Amniotic epithelial cell (primary cell): ENCODE results near the gene BRMS1.
A peak's percentile ranks its signal among the peaks of the same experiment; 100 is the strongest.
"Not testable (repeated sequence)": the region's sequence is repeated elsewhere in the genome, so short reads cannot be mapped to it uniquely, and the experiment has no call there.

Experiments used
- DNase-seq: peaks from one replicate; pipeline ENCODE4 v3.0.0-alpha.2; 2010; ENCODE audit warnings: low read depth

The BRMS1 gene, protein sequence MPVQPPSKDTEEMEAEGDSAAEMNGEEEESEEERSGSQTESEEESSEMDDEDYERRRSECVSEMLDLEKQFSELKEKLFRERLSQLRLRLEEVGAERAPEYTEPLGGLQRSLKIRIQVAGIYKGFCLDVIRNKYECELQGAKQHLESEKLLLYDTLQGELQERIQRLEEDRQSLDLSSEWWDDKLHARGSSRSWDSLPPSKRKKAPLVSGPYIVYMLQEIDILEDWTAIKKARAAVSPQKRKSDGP

DNA sequence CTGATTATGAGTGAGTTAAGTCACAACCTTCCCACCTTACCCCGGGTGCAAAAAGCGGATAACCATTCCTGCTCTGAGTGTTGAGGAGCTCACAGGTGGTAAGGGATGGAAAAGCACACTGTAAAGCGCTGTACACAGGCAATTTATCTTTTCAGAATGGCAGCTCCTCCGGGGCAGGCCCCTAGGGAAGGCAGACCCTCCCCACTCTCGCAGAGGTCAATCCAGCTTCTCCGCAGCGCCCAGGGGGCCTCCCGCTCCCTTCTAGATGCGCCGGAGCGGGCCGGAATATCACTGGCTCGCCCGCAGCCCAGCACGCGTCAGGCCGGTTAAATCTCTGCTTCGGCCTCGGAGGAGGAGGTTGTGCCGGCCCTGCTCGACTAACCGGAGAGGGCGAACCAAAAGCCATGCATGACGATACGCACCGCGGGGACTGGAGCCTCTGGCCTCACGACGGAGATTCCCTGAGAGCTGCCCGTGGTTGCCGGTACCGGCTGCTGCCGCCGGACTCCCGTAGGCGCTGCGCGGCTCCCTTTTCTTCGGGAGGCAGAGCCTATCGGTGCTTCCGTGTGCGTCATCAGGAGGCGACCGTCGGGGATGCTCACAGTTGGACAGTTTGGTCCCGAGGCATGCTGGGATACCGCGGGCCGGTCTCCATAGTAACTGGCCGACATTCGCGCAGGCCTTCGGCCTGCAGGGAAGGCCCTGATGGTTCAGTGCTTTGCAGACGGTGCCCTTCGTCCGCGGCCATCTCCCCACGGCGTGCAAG lies at the start of gene BRMS1:
Gene BRMS1 (minus strand): TSS at position 555 of the 766 bp plus-strand sequence. CDS start 2,870 bp downstream, outside the sequence.
- DNase-seq: peak; percentile 96

DNA sequence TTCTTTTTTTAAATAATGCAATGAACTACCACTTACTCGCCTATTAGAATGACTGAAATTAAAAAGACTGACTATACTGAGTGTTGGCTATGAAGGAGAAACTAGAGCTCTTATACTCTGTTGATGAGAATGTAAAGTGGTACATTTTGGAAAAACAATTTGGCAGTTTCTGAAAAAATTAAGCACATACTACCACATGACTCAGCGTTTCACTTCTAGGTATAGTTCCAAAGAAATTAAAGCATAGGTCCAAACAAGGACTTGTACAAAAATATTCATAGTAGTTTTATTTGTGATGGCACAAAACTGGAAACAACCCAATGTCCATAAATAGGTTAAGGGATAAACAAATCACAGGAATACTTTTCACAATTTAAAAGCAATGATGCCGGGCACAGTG lies 49.0 kb upstream of the BRMS1 start:
- no peak for DNase-seq

DNA sequence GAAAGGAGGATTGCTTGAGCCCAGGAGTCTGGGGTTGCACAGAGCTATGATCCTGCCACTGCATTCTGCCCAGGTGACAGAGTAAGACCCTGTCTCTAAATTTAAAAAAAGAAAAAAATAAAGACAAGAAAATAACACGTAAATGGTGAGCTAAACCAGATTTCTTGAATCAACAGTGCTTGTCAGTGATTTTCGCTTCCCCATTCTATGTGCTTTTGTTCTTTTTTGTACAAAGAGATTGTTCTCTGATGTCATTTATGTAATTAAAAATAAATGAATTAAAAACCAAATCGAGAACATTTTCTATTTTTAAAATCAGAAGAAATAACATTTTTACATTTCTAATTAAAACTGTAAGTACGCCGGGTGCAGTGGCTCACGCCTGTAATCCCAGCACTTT lies 46.4 kb upstream of the BRMS1 start:
- DNase-seq: no peak

DNA sequence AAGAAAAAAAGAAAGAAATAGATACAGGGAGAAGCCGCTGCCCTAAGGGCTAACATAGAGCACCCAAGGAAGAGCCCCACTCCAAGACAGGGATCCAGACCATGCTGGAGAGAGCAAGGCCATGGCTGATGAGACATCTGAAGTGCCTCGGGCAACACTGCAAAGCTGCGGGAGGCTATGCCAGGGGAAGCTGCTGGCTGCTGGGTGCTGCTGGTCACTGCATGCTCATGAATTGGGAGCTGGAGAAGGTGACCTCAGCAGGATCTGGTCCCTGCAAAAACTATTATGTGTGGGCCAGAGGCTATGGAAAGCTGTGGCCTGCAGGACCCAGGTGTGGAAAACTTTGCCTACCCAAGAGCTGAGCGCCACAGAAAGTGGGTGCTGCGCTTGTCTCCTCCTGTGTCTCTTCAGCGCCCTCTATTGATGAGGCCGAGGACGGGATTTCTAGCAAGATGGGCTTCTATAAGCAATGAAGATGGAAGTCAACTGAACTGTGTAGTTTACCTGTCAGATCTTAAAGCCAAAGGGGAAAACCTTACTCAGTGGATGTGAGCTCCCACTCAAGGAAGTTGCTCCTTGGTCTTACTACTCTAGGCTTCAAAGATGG lies 44.0 kb upstream of the BRMS1 start:
- peak; percentile 72 for DNase-seq

DNA sequence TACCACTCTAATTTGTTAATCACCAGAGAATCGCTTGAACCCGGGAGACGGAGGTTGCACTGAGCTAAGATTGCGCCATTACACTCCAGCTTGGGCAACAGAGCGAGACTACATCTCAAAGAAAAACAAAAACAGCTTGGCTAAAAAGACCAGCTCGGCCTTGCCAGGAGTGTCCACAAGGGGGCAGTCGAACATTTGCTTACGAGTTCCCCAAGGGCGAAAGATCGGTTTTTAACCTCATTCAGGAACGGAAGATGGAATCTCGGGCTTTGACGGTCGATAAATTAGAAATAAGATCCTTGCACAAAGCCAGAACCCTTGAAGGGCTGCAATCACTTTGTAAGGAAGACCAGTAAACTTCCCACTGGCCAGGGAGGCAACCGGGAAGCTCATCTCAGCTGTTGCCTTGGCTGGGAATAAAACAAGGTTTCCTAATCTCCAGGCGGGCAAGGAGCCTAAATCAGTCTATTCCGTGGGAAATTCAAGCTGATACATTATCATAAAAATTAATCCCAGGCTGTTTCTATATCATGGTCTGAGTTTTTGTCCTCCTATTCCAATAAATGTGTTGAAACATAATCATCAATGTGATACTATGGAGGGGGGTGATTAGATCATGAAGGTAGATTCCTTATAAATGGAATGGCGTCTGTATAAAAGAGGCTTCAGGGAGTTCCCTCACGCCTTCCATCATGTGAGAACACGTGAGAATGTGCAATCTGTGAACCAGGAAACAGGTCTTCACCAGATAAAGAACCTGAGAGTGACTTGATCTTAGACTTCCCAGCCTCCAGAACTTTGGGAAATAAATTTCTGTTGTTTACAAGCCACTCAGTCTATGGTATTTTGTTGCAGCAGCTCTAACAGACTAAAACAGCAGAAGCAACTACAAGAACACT lies 41.5 kb upstream of the BRMS1 start:
- DNase-seq: peak; percentile 84

DNA sequence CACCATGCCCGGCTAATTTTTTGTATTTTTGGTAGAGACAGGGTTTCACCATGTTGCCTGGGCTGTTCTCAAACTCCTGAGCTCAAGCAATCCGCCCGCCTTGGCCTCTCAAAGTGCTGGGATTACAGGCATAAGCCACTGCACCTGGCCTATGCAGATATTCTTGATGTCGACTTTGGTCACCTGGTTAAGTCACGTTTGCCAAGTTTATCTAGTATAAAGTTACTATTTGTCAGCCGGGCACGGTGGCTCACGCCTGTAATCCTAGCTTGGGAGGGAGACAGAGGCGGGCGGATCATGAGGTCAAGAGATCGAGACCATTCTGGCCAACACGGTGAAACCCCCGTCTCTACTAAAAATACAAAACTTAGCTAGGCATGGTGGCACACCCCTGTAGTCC lies 39.4 kb upstream of the BRMS1 start:
- not testable (repeated sequence) for DNase-seq

DNA sequence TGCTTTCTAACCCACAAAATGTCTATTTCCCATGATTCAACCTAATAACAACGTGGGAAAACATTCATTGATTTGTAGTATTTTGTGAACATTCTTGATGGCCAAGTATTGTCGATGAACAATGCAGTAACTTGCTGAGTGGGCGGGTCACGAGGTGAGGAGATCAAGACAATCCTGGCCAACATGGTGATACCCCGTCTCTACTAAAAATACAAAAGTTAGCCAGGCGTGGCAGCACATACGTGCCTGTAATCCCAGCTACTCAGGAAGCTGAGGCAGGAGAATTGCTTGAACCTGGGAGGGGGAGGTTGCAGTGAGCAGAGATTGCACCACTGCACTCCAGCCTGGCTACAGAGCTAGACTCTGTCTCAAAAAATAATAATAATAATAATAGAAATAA lies 35.4 kb upstream of the BRMS1 start:
- not testable (repeated sequence) for DNase-seq

DNA sequence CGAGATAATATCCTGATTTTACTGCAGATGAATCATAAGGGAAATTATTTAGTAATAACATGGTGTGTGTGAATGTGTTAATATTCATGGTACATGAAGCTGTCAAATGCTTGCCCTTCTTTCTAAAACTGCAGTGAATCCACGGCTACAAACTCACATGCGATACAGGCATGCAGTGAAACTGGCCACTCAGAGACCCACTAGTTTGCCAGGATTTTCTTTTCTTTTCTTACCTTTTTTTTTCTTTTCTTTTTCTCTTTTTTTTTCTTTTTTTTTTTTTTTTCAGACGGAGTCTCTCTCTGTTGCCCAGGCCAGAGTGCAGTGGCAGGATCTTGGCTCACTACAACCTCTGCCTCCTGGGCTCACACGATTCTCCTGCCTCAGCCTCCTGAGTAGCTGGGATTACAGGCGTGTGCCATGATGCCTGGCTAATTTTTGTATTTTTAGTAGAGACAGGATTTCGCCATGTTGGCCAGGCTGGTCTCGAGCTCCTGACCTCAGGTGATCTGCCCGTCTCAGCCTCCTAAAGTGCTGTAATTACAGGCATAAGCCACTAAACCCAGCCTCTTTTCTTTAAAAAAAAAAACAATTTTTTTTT lies 28.9 kb upstream of the BRMS1 start:
- DNase-seq: not testable (repeated sequence)

DNA sequence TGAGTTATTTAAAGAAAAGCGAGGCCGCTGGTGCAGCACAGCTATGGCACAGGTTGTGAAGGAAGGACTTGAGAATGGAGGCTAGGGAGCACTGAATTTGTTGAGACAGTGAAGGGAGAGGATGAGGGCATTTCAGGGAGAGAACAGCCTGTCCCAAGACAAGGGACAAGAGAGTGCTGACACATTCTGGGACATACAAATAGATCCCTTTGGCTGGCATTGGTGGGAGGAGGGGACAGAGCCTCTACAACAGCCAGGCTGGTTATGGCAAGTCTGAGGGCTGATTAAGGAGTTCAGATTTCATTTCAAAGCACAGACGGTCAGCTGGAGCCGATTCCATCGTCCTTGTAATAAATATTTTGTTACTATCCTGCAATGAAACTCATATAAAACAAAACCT lies 28.4 kb upstream of the BRMS1 start:
- DNase-seq: no peak

DNA sequence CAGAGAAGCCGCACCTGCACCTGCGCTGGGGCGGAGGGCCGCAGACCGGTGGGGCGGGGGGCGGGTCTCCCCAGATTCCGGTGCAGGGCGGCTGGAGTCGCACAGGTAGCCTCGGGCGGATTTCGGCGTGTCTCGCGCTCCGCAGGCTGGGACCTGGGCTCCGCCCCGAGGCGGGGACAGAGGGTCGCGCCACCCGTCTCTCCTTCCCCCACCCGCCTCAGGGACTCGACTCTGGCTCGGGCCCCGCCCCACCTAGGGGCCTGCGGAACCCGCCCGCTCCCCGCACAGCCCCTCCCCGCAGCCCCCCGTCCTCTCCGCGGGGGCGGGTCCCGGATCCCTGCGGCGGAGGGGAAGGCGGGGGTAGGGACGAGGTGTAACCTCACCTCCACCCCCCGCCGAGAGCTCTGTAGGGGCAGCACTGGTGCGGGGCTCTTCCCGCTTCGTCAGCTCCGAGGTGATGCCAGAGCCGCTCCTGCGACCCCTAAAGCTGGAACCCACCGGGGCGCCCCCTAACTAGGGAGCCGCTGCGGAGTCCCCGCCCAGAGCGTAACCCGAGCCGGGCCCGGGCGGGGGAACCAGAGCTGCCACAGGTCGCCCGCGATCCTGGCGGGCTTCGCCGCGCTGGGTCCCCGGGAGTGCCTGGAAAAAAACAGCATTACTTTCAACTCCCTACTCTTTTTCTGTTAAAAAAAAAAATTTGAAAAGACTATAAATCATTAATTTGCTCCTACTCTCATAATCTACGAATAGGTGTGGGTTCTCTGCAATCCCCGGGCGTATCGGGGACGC lies 26.9 kb upstream of the BRMS1 start, which contains the start of gene SLC29A2:
Gene SLC29A2 (minus strand): TSS at position 134 of the 789 bp plus-strand sequence. CDS start 169 bp downstream, outside the sequence.
- no peak for DNase-seq

DNA sequence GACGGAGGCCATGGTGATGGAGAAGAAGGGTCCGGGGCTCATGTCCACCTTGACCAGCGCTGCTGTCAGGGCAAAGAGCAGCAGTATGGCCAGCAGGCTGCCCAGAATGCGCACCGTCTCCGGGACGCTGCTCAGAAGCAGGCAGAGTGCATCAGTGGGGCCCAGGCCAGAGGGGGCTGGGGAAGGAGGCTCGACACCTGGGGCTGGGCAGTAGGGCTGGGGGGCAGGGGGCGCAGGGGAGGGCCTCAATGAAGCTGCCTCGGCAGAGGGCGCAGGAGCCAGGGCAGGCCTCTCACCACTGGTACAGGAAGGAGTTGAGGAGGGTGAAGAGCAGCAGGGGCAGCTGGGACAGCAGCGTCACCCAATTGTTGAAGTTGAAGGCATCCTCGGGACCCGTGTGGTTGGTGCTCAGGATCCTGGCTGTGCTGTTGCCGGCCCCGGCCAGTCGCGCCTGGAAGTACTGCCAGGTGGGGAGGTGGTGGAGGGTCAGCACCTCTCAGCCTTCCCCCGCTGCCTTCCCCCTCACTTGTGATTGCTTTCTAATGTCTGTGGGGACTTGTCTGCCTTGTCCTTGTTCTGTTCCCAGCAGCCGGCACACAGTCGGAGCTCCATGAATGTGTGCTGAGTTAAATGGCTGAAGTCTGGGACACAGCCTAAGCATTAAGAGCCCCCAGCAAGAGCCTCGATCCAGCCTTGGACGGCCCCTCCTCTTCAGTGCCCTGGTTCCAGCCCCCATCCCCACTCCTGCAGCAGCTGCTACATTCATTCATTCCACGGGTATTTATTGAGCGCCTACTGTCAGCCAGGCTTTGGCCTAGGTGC lies 24.4 kb upstream of the BRMS1 start:
- DNase-seq: no peak

DNA sequence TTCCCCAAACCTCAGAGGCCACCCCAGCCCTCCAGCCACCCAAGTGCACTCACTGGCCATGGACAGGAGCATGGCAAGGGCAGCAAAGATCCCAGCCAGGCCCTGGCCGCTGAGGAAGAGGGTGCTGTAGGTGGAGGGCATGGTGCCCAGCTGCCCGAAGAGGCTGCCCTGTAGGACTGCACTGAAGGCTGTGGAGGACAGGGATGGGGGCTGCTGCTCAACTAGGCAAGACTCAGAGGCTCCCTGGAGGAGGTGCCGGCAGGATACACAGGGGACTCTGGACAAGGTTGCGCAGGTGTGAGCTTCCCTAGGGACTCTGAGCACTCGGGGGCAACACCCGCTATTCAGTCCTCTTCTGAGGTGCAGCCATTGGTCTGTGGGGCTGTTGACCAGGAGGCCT lies 23.6 kb upstream of the BRMS1 start:
- DNase-seq: no peak

DNA sequence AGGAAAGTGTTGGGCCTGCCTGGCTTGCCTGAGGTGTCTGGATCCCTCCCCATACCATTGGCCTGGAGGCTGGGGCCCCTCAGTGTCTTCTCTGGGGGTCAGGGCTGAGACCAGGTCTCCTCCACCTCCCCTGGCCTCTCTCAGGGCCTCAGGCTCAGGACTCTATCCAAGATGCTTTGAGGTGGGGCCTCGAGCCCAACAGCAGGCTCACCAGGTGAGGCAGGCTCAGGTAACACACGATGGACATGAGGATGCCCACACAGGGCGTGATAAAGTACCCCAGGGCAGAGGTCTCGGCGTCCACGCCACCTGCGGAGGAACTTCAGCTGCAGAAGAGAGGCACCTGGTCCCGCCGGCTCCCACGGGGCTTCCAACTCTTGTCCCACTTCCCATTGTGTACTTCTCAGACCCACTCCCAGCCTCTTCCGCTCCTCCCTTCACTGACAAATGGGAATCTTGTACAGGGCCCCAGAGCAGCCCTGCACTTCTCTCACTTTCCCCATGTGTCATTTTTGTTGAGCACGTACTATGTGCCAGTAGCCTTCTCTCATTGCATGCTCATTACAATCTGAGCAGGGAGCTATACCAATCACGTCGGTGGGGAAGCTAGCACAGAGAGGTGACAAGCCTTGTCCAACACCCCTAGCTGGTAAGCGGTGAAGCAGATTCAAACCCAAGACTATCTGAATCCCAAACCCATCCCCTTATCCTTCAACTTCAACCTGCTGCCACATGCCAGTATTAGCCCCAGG lies 22.8 kb upstream of the BRMS1 start:
- no peak for DNase-seq

DNA sequence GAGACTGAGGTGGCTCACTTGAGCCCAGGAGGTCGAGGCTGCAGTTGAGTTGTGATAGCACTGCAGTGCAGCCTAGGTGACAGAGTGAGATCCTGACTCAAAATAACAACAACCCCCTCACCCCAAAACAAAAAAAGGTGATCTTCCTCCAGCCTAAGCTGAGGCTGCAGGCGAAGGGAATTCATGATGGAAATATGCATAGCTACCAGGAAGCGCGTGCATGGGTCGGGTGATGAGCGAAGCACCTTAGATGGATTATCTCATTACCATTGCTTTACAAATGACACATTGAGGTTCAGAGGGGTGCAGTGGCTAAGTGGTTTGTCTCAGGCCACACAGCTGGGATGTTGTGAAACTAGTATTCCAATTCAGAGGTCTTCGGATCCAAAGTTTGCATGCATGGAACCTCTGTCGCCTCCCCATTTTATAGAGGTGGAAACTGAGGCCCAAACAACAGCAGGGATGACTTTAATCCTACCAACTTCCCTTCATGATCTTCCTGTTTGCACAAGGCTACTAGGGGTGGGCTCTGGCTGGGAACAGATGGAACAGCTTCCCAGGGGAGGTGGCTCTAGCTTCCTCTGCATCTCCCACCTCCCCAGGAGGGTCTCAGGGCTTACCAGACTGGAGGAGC lies 22.1 kb upstream of the BRMS1 start:
- no peak for DNase-seq

DNA sequence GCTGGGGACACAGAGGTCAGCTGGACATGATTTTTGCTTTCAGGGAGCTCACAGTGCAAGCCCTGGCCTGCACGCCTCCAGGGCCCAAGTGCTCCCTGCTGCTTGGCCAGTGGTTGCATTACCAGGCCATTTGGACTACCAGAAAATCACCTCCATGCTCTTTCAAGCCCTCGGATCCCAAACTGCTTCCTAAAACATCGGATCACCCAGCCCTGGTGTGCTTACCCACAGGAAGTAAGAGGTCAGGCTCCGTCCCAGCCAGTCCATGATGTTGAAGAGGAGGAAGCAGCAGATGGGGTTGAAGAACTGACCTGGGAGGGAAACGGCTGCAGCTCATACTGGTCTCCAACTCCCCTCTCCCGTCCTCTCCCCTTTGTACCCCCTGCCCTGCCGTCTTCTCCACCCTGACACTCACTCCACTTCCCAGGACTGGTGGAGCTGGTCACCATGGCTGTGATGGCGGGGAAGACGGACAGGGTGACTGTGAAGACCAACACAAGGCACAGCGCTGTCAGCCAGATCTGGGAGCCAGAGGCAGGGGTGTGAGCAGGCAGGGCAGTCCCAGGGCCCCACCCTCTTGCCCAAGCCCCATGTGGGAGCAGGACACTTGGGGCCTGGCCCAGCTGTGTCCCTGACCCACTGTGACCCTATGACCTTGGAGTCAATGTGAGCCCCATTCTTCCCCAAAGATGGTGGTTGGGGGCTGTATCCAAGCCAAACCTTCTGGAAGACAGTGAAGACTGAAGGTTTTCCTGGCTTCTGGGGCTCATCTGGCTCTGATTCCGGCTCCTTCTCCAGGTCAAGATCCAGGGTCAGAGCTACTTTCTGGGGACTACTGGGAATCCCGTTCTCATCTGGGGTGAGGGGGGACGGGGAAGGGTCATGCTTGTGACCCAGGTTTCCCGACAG lies 21.1 kb upstream of the BRMS1 start:
- no peak for DNase-seq

DNA sequence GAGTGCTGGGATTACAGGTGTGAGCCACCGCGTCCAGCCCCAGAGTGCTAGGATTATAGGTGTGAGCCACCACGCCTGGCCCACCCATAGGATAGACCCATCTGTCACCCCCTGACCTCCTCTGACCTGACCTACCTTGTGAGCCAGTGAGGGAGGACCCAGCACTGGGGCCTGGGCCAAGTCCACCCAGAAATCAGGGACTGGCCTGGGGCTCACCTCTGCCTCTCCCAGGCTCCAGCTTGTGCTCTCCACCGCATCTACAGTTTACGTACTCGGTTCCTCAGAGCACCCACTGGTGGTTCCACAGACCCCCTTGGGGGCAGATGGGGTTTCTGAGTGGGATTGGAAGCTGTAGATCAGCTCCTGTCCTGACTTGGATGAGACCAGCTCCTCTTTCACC lies 20.3 kb upstream of the BRMS1 start:
- no peak for DNase-seq

DNA sequence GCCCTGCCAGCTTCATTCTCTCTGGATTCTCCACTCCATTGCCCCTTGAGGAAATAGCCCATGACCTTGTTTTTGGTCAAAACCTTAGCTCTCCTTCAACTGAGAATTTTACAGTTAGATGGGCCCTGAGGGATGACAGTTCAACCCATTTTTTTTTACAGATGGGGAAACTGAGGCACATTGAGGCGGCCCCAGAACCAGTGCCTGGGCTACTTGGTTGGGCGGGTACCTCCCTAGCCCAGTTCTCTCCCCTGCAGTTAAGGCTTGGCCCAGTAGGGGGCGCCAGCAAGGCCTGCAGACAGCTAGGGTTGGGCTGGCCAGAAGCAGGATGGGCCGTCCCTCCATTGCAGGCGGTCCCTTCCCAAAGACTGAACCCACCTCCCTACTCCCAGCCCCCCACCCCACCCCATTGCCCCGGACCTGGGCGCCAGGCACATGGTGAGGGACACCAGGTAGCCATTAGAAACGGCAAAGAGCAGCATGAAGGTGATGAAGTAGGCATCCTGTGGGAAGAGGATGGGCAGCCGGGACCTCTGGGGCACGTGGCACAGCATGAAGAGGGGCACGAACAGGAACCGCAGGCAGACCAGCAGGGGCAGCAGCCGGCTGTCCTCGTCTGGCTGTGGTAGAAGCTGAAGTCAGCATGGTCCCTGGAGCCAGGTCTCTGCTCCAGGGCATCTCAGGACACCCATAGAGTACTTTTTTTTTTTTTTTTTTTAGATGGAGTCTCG lies 19.1 kb upstream of the BRMS1 start:
- no peak for DNase-seq
